ENCODE data around the gene DLL4. TPM values are rescaled to one million over a fixed set of nuclear protein-coding genes. Genes with fewer than 3 reads are reported as not detected.

The DLL4 gene
- total and polyA plus RNA-seq, 2 donors (not counting 1 experiment from before 2014, with no cell fraction given), result 0.07 to 0.30 TPM

GRCh38 chr15:40915116-40915661, 14.0 kb upstream of the DLL4 start:
- H3K79me2 ChIP-seq (ENCODE audit: control insufficient read depth, insufficient read depth, low read length), result no peaks in the 10 kb centered on the region
- no peak overlapping the region for H3K4me3 ChIP-seq (ENCODE audit: control extremely low read depth in 1 of 5, extremely low read depth in 1 of 5, insufficient read depth in 1 of 5, low read depth in 2 of 5, low read length in 4 of 5)
- Mint-ChIP-seq H3K27ac (no peak overlapping the region), H3K27me3 (no peaks in the 10 kb centered on the region), H3K4me3 (no peak overlapping the region), H3K9me3 (ENCODE audit: insufficient read depth) (no peaks in the 10 kb centered on the region), H3K4me1 (no peaks in the 10 kb centered on the region)
- H3K9me3 ChIP-seq (ENCODE audit: control extremely low read depth in 1 of 3, control insufficient read depth in 2 of 3, insufficient read depth in 1 of 3, low read length in 2 of 3), result no peaks in the 10 kb centered on the region
- CTCF ChIA-PET, result interaction anchor here (0.9 to 2.4 kb wide), 4 partner anchors 9 to 269 kb away, joined by 3 to 9 read pairs (median 5); no protein-coding TSS in a partner anchor
- no peak for ATAC-seq (ENCODE audit: low read depth)
- intact Hi-C loops (cut with micrococcal nuclease), result no loop called here
- DNase-seq, result no peak
- H3K4me1 ChIP-seq (ENCODE audit: control insufficient read depth in 2 of 2, insufficient read depth in 2 of 2, low read length in 2 of 2), result no peaks in the 10 kb centered on the region
- H3K9ac ChIP-seq (ENCODE audit: low read length), result no peak overlapping the region
- H4K20me1 ChIP-seq (ENCODE audit: control insufficient read depth, insufficient read depth, low read length, poor library complexity, severe bottlenecking), result no peaks in the 10 kb centered on the region
- H2AFZ ChIP-seq (ENCODE audit: insufficient read depth, low read depth, low read length, poor library complexity, severe bottlenecking), result no peak overlapping the region
- no peak overlapping the region for H3K27ac ChIP-seq (ENCODE audit: low read length in 2 of 2)
- 94% methylated on average over 12 of the region's 12 CpGs for WGBS (ENCODE audit: insufficient coverage)
- TF ChIP-seq EZH2 (IDR thresholded peaks at IDR 0.05; ENCODE audit: borderline replicate concordance, insufficient read depth, low read depth, low read length, poor library complexity, severe bottlenecking) (no peak), CTCF (IDR thresholded peaks at IDR 0.05) (no peak)
- no peaks in the 10 kb centered on the region for H3K27me3 ChIP-seq (replicated peaks in 1 of 4; ENCODE audit: control extremely low read depth in 1 of 4, control insufficient read depth in 3 of 4, insufficient read depth in 4 of 4, low read length in 3 of 4)
- no peak overlapping the region for H3K4me2 ChIP-seq (replicated peaks; ENCODE audit: low read depth, low read length, poor library complexity, severe bottlenecking)
- no peaks in the 10 kb centered on the region for H3K36me3 ChIP-seq (replicated peaks in 1 of 2; ENCODE audit: control extremely low read depth in 1 of 2, control insufficient read depth in 1 of 2, extremely low read depth in 1 of 2, insufficient read depth in 2 of 2, low read length in 1 of 2)
- POLR2A ChIA-PET, result no interaction called here

- no peaks in the 10 kb centered on the region for H3K27me3 Mint-ChIP-seq
- no peaks in the 10 kb centered on the region for H3K27me3 ChIP-seq (replicated peaks in 1 of 4; ENCODE audit: control extremely low read depth in 1 of 4, control insufficient read depth in 3 of 4, insufficient read depth in 4 of 4, low read length in 3 of 4)
- ATAC-seq (ENCODE audit: low read depth) (no peak), DNase-seq (no peak)
- H3K79me2 ChIP-seq (ENCODE audit: control insufficient read depth, insufficient read depth, low read length), result no peaks in the 10 kb centered on the region
- intact Hi-C loops (cut with micrococcal nuclease), result no loop called here
- POLR2A ChIA-PET, result interaction anchor here (0.7 kb wide), 1 partner anchor 155 kb away, joined by 4 read pairs; no protein-coding TSS in a partner anchor
- TF ChIP-seq EZH2 (IDR thresholded peaks at IDR 0.05; ENCODE audit: borderline replicate concordance, insufficient read depth, low read depth, low read length, poor library complexity, severe bottlenecking) (no peak), CTCF (IDR thresholded peaks at IDR 0.05) (no peak)
- H3K9me3 ChIP-seq (ENCODE audit: control extremely low read depth in 1 of 3, control insufficient read depth in 2 of 3, insufficient read depth in 1 of 3, low read length in 2 of 3), result no peaks in the 10 kb centered on the region
- WGBS (ENCODE audit: insufficient coverage), result 77% methylated on average over 5 of the region's 6 CpGs
- no peaks in the 10 kb centered on the region for H3K36me3 ChIP-seq (replicated peaks in 1 of 2; ENCODE audit: control extremely low read depth in 1 of 2, control insufficient read depth in 1 of 2, extremely low read depth in 1 of 2, insufficient read depth in 2 of 2, low read length in 1 of 2)
- CTCF ChIA-PET, result interaction anchor here (0.6 to 2.4 kb wide), 4 partner anchors 9 to 323 kb away, joined by 3 to 9 read pairs (median 5); no protein-coding TSS in a partner anchor
- H3K9me3 Mint-ChIP-seq (ENCODE audit: insufficient read depth), result no peaks in the 10 kb centered on the region
- no peaks in the 10 kb centered on the region for H3K4me1 ChIP-seq (ENCODE audit: control insufficient read depth in 2 of 2, insufficient read depth in 2 of 2, low read length in 2 of 2)
- H3K4me2 ChIP-seq (replicated peaks; ENCODE audit: low read depth, low read length, poor library complexity, severe bottlenecking), result no peak overlapping the region
- no peak overlapping the region for H3K9ac ChIP-seq (ENCODE audit: low read length)
- H3K4me1 Mint-ChIP-seq, result no peaks in the 10 kb centered on the region
- H3K4me3 Mint-ChIP-seq, result no peak overlapping the region
- H4K20me1 ChIP-seq (ENCODE audit: control insufficient read depth, insufficient read depth, low read length, poor library complexity, severe bottlenecking), result no peaks in the 10 kb centered on the region
- H2AFZ ChIP-seq (ENCODE audit: insufficient read depth, low read depth, low read length, poor library complexity, severe bottlenecking), result no peak overlapping the region
- no peak overlapping the region for H3K27ac ChIP-seq (ENCODE audit: low read length in 2 of 2)
- no peak overlapping the region for H3K27ac Mint-ChIP-seq
- no peak overlapping the region for H3K4me3 ChIP-seq (ENCODE audit: control extremely low read depth in 1 of 5, extremely low read depth in 1 of 5, insufficient read depth in 1 of 5, low read depth in 2 of 5, low read length in 4 of 5)
These were observed 13.5 kb upstream of the DLL4 start for GRCh38 chr15:40915679-40916078.
